ENCODE measurements around the gene COG5. TPM values are rescaled to one million over a fixed set of nuclear protein-coding genes. Genes with fewer than 3 reads are reported as not detected.

Gene COG5
- total and polyA plus RNA-seq, 2 of the 8 experiments (the other 6 are each of a cell fraction or from before 2014, with no cell fraction given): 10.5 to 28.1 TPM

- DNase-seq (ENCODE audit: low read depth in 1 of 2, low spot score in 2 of 2) (no peak), FAIRE-seq (no peak)
- H2BK120ac ChIP-seq (replicated peaks; ENCODE audit: low read depth, low read length): no peak overlapping the region
- H3K23me2 ChIP-seq (ENCODE audit: low read depth, low read length): no peaks in the 10 kb centered on the region
- WGBS, 2 experiments (ENCODE audit: extremely low coverage in 1 of 2, insufficient coverage in 1 of 2, insufficient read length in 1 of 2, insufficient replicate concordance in 2 of 2, low coverage in 1 of 2, low lambda C conversion rate in 2 of 2, missing lambda C conversion rate in 1 of 2): 88 to 100% methylated on average over 1 to 4 of the region's 4 CpGs
- H2BK15ac ChIP-seq (ENCODE audit: low read length): no peak overlapping the region
- no peak overlapping the region for H2BK5ac ChIP-seq (ENCODE audit: low read depth, low read length)
- H2AK5ac ChIP-seq (ENCODE audit: low read depth, low read length): no peak overlapping the region
- no peak overlapping the region for H2BK20ac ChIP-seq (ENCODE audit: low read length)
- no peak overlapping the region for H2BK12ac ChIP-seq (ENCODE audit: low read depth, low read length)
- no peak overlapping the region for H2AFZ ChIP-seq (ENCODE audit: low read length)
- ChIA-PET CTCF (ENCODE audit: partially characterized antibody) (no interaction called here), POLR2A (ENCODE audit: partially characterized antibody) (no interaction called here)
- H4K5ac ChIP-seq (ENCODE audit: insufficient read length, low read depth, low read length): no peak overlapping the region
- H3K79me1 ChIP-seq (ENCODE audit: low read depth, low read length): no peaks in the 10 kb centered on the region
- H3K4me2 ChIP-seq (ENCODE audit: insufficient read depth in 1 of 2, low read depth in 2 of 2, low read length in 2 of 2): no peak overlapping the region
- H3K4ac ChIP-seq (replicated peaks; ENCODE audit: insufficient read length, low read depth, low read length): no peak overlapping the region
- no peaks in the 10 kb centered on the region for H3K79me2 ChIP-seq (ENCODE audit: control insufficient read depth in 1 of 2, insufficient read depth in 2 of 2, low read length in 2 of 2)
- no peak overlapping the region for H4K8ac ChIP-seq (ENCODE audit: extremely low read depth, insufficient read depth, low read length)
- H4K91ac ChIP-seq (replicated peaks; ENCODE audit: insufficient read length, low read length): no peak overlapping the region
- no peak overlapping the region for H3K27ac ChIP-seq (ENCODE audit: low read depth, low read length)
- no peak overlapping the region for H3K14ac ChIP-seq (ENCODE audit: insufficient read length)
- peaks cover 0 to 4% (median 0%) of the 10 kb centered on the region in 4 experiments; a peak in 1 of 8 replicates for H3K36me3 ChIP-seq (ENCODE audit: control insufficient read depth in 2 of 4, insufficient read depth in 4 of 4, low read length in 3 of 4)
- H3K23ac ChIP-seq (ENCODE audit: insufficient read length): no peak overlapping the region
- no peak overlapping the region for H3K18ac ChIP-seq (ENCODE audit: extremely low read depth, low read length)
- no peaks in the 10 kb centered on the region for H3K4me1 ChIP-seq (replicated peaks in 1 of 4; ENCODE audit: control insufficient read depth in 3 of 4, insufficient read depth in 4 of 4, low read length in 3 of 4)
- TF ChIP-seq RXRA (IDR thresholded peaks at IDR 0.05; ENCODE audit: insufficient read depth, low read depth, low read length): no peak
- TF ChIP-seq KDM5A (IDR thresholded peaks at IDR 0.05; ENCODE audit: low read length): no peak
- TF ChIP-seq EGR1 (IDR thresholded peaks at IDR 0.05; ENCODE audit: borderline replicate concordance, low read depth, low read length): no peak
- no peak for TF ChIP-seq CBX5 (IDR thresholded peaks at IDR 0.05; ENCODE audit: low read depth, low read length)
- TF ChIP-seq SP1 (IDR thresholded peaks at IDR 0.05; ENCODE audit: low read depth, low read length): no peak
- TF ChIP-seq CHD2 (IDR thresholded peaks at IDR 0.05; ENCODE audit: low read length): no peak
- TF ChIP-seq TEAD4 (IDR thresholded peaks at IDR 0.05; ENCODE audit: low read depth, low read length): no peak
- no peak for TF ChIP-seq HDAC6 (IDR thresholded peaks at IDR 0.05; ENCODE audit: low read depth, low read length)
- no peak overlapping the region for H3K9ac ChIP-seq (replicated peaks in 1 of 4; ENCODE audit: extremely low read depth in 1 of 4, low read depth in 3 of 4, low read length in 3 of 4)
- no peak overlapping the region for H3K4me3 ChIP-seq (ENCODE audit: extremely low read depth in 1 of 4, insufficient read depth in 2 of 4, low read depth in 3 of 4, low read length in 4 of 4)
- no peaks in the 10 kb centered on the region for H3K9me3 ChIP-seq (ENCODE audit: insufficient read depth in 2 of 2, low read depth in 1 of 2, low read length in 1 of 2)
- no peaks in the 10 kb centered on the region for H3K27me3 ChIP-seq (replicated peaks in 1 of 4; ENCODE audit: control insufficient read depth in 3 of 4, extremely low read depth in 1 of 4, insufficient read depth in 3 of 4, low read length in 3 of 4)
- peaks cover 0 to 2% of the 10 kb centered on the region in 2 experiments for H4K20me1 ChIP-seq (replicated peaks in 1 of 2; ENCODE audit: control insufficient read depth in 1 of 2, insufficient read depth in 2 of 2, low read length in 2 of 2)
- peak overlapping the region; percentile 30 for H3K56ac ChIP-seq (replicated peaks; ENCODE audit: insufficient read length, low read depth, low read length)
Measured at GRCh38 chr7:107286751-107287621, 276.7 kb downstream of the COG5 start.
